SHP77 (cell line): ENCODE measurements around the gene ST3GAL2.

Experiments
- DNase-seq, 2 experiments: peaks; one replicate each; lab custom pipeline; 2025; lab: John Stamatoyannopoulos, UW

ST3GAL2 gene

GRCh38 chr16:70437582-70438557 lies 1.0 kb downstream of the ST3GAL2 start:
- no peak for DNase-seq

DNA sequence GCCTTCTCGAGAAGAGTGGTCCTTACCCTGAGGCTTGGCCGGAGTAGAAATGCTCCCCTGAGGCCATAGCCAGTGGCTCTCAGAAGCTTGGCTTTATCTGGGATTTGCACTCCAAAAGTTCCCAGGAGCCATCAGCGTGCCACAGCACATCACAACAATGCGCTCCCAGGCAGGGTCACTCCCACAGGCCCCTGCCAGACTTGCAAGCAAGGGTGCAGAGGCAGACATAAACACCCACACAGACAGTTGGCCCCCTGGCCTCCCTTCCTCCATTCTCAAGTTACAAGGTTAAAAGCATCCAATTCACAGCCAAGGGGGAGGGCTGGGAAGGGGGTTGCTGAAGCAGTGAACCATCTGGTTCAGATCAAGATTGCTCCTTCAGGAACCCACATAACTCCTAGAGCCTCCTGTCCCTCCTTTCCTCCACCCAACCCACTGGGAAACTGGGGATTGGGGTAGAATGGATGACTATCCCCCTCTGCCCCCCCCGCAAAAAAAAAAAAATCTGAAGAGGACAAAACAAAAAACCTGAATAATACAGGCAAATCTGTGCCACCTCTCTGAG lies 1.8 kb downstream of the ST3GAL2 start:
- no peak for DNase-seq

GRCh38 chr16:70434484-70435260 lies 4.2 kb downstream of the ST3GAL2 start:
- no peak for DNase-seq

GRCh38 chr16:70433458-70434103 lies 5.3 kb downstream of the ST3GAL2 start:
- DNase-seq, result no peak

DNA sequence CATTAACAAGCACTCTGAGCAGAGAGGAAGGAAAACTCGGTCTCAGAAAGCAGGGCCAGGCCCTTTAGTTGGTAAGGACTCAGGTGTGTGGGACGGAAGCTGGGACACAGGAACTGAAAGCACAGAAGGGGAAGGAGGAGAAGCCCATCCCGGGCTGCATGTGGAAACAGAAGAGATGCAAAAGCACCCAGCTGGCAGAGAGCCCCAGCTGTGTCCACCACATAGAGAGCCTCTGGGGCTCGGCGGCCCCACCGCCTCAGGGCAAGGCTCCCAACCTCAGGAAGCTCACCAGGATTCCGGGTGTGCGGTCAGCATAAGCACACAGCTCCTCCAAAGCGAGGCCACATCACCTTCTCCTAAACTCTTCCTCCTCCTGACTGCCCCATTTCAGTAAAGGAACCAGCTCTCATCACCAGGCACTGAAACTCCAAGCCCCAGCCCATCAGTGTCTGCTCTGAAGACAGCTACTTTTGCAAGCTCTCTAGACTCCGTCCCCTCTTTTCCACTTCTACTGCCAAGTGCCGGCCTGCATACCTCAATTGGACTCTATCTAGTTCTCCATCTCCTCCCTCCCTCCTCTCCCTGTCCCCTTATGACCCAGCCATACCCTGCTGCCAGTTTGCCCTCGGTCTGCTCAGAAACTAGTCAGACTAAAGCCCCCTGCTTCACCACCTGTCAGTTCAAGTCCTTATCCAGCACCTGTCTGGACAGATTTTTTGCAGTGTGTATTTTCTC lies 6.0 kb downstream of the ST3GAL2 start:
- no peak for DNase-seq

- no peak for DNase-seq
Measured at GRCh38 chr16:70432356-70432722, 6.6 kb downstream of the ST3GAL2 start.

DNA sequence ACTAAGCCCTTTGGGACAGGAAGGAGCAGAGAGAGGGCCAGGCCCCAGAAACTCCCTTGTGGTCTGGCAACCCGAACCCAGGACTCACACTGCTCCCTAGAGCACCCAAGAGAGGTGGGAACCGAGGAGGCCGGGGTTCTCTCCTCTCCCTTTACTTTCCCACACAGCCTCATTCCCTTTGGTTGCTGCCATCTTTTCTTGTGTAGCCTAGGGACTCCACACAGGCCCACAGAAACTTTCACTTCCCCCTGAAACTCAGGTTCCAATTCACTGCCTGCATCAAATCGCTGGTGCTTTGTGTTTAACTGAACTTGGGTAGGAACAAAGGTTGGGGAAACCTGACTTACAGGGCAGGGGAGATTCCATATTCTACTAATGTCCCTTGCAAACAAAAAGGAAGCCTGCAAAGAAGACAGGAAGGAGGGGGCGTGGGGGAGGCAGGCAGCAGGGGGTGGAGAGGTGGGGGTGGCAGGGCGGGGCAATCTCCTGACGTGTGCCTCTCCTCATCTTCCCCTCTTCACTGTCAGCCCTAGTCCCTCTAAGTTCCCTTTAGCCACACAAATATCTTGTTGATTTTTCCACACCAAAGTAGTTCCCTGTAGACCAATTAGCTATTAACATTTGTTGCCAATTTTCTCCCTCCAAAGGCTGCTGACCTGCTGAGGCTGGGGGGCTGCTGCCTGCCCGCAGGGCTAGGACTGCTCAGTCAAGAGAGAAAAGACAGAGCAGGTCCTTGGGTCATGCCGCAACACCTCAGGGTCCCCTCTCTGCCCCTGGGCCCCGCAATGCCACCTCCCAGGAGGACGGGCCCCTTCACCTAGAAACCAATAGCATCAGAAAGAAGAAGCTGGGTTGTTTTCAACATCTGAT lies 8.0 kb downstream of the ST3GAL2 start:
- DNase-seq, result no peak

GRCh38 chr16:70429888-70430666 lies 8.8 kb downstream of the ST3GAL2 start:
- no peak for DNase-seq

GRCh38 chr16:70428178-70428998 lies 10.5 kb downstream of the ST3GAL2 start:
- DNase-seq, result peak; percentile 88 to 90

DNA sequence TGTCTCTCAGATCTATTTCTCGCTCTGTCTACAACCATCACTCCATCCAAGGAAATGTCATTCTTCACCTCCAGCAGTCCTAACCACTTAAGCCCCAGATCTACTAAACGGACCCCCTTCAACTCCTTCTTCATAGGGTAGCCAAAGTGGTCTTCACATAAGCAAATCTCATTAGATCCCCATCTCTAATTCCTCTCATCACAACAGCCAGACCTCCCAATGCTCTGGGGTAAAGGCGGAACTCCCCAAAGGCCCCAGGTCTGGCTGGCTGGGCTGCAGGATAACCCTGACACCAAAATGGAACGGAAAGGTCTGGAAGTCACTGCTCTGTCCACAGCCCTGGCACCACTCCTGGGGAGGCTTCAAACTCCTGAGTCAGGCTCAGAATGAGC lies 11.1 kb downstream of the ST3GAL2 start:
- no peak for DNase-seq

GRCh38 chr16:70422543-70422942 lies 16.4 kb downstream of the ST3GAL2 start:
- DNase-seq, result no peak

GRCh38 chr16:70421473-70422311 lies 17.2 kb downstream of the ST3GAL2 start:
- no peak for DNase-seq

GRCh38 chr16:70421014-70421413 lies 17.9 kb downstream of the ST3GAL2 start:
- no peak for DNase-seq

DNA sequence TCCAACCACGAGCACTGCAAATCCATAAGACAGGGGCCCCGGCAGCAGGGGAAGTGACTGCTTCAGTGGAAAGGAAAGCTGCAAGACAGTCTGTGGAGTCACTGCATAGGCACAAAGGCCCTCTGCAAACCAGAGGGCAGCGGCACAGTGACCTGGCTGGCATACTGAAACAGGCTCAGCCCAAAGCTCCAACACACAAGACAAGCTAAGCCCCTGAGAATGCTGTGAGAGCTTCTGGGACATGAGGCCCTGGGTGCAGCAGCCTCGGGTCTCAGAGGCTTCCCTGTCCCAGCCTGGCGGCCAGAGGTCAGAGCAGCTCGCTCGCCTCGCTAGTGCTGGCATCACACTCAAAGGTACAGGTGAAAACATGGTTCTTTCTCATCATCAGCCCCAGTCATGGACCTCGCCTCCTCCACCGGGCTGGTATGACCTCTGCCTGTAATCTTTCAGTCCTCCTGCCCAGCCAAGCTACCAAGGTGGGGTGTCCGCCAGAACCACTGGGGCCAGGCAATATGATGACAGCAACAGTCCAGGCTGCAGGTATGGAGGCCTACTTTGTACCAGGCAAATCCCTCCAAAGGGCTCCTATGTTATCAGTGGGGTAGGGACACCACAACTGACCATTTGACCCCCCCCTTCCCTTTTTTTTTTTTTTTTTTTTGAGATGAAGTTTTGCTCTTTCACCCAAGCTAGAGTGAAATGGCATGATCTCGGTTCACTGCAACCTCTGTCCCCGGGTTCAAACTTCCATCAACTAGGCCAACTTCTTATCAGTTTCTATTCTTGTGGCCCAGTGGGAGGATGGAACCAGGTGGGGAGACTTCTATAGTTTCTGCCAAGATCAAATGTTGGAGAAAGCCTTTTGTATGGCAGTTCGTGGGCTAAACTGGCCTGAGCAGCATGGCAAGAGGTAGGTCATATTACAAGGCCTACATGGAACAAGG lies 19.2 kb downstream of the ST3GAL2 start:
- DNase-seq, result no peak

- DNase-seq, result no peak
Measured at GRCh38 chr16:70418993-70419318, 19.9 kb downstream of the ST3GAL2 start.

GRCh38 chr16:70418274-70418992 lies 20.5 kb downstream of the ST3GAL2 start:
- peak in 1 of 2 experiments; percentile 6 for DNase-seq
